ENCODE measurements around the gene SCIN. TPM values are rescaled to one million over a fixed set of nuclear protein-coding genes. Genes with fewer than 3 reads are reported as not detected.
A peak's percentile ranks its signal among the peaks of the same experiment; 100 is the strongest.
"Not testable (repeated sequence)": the region's sequence is repeated elsewhere in the genome, so short reads cannot be mapped to it uniquely, and the experiment has no call there.

Gene SCIN
- polyA plus RNA-seq, 1 donor = 4.3 TPM

GRCh38 chr7:12635830-12636229 lies 65.3 kb downstream of the SCIN start:
- Histone ChIP-seq H3K27me3 (ENCODE audit: control insufficient read depth, insufficient read depth, low read length) (no peaks in the 10 kb centered on the region), H3K4me3 (ENCODE audit: low read length) (no peak overlapping the region), H3K27ac (ENCODE audit: low read length) (no peak overlapping the region), H3K36me3 (ENCODE audit: control insufficient read depth, insufficient read depth, low read length) (peaks cover 2% of the 10 kb centered on the region), H3K9me3 (ENCODE audit: control insufficient read depth, low read depth, low read length) (no peaks in the 10 kb centered on the region), H3K4me1 (ENCODE audit: control insufficient read depth, insufficient read depth, low read length) (no peaks in the 10 kb centered on the region)
- WGBS (ENCODE audit: insufficient coverage, low lambda C conversion rate) = no CpG with 5 or more reads among the region's 6 CpGs
- DNase-seq = peak in 1 of 2 donors; percentile 39

DNA sequence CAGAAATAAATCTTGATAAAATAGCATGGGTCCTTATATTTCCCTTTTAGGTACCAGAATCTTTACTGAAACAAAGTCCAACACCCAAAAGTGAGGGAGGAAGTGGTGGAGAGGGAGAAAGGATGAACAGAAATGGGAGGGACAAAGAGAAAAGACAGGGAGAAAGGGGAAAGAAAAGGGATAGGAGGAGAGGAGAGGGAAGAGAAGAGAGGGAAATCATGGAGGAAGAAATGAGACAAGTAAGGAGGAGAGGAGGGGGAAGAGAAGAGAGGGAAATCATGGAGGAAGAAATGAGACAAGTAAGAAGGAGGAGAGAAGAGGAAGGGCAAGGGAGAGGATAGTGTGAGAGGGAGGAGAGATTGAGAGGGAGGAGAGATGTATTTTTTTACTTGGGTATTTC lies 66.8 kb downstream of the SCIN start:
- Histone ChIP-seq H3K36me3 (ENCODE audit: control insufficient read depth, insufficient read depth, low read length) (peaks cover 2% of the 10 kb centered on the region), H3K27ac (ENCODE audit: low read length) (no peak overlapping the region), H3K27me3 (ENCODE audit: control insufficient read depth, insufficient read depth, low read length) (no peaks in the 10 kb centered on the region), H3K4me1 (ENCODE audit: control insufficient read depth, insufficient read depth, low read length) (no peaks in the 10 kb centered on the region), H3K4me3 (ENCODE audit: low read length) (no peak overlapping the region), H3K9me3 (ENCODE audit: control insufficient read depth, low read depth, low read length) (no peaks in the 10 kb centered on the region)
- no peak for DNase-seq

- Histone ChIP-seq H3K36me3 (ENCODE audit: control insufficient read depth, insufficient read depth, low read length) (peaks cover 2% of the 10 kb centered on the region), H3K27ac (ENCODE audit: low read length) (no peak overlapping the region), H3K27me3 (ENCODE audit: control insufficient read depth, insufficient read depth, low read length) (no peaks in the 10 kb centered on the region), H3K4me3 (ENCODE audit: low read length) (no peak overlapping the region), H3K9me3 (ENCODE audit: control insufficient read depth, low read depth, low read length) (no peaks in the 10 kb centered on the region), H3K4me1 (ENCODE audit: control insufficient read depth, insufficient read depth, low read length) (no peaks in the 10 kb centered on the region)
- DNase-seq = peak in 1 of 2 donors; percentile 11
- 25% methylated on average over 2 of the region's 4 CpGs for WGBS (ENCODE audit: insufficient coverage, low lambda C conversion rate)
These were observed 67.5 kb downstream of the SCIN start for GRCh38 chr7:12637819-12638592.

DNA sequence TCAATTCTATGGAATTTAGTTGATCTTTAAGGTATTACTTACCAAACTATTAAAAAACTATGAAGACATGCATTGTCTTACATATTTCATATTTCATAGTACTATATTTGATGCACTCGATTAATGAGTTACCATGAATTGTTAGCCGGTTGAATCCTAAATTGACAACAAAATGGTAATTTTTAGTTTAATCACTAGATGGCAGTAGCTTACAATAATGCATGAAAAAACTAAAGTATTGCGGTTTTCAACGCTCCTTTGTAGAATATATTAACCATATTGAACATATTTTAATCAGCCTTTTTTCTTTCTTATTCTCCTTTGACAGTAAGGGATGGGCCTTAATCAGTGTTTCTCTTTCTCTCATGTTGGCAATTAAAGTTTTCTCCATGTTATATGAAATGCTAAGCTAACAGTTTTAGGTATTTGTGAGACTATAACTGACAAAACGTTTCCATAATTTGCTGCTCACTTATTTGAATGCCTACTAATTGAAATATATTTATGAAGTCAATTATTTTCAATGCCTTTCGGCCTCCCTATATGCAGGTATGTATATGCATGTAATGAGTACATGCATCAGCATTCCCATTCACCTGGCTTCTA lies 68.4 kb downstream of the SCIN start:
- no peak overlapping the region for H3K27ac ChIP-seq (ENCODE audit: low read length)
- H3K4me1 ChIP-seq (ENCODE audit: control insufficient read depth, insufficient read depth, low read length) = no peaks in the 10 kb centered on the region
- H3K27me3 ChIP-seq (ENCODE audit: control insufficient read depth, insufficient read depth, low read length) = no peaks in the 10 kb centered on the region
- 50% methylated on average over 1 of the region's 6 CpGs for WGBS (ENCODE audit: insufficient coverage, low lambda C conversion rate)
- peaks cover 2% of the 10 kb centered on the region for H3K36me3 ChIP-seq (ENCODE audit: control insufficient read depth, insufficient read depth, low read length)
- no peaks in the 10 kb centered on the region for H3K9me3 ChIP-seq (ENCODE audit: control insufficient read depth, low read depth, low read length)
- no peak overlapping the region for H3K4me3 ChIP-seq (ENCODE audit: low read length)
- peak in 1 of 2 donors; percentile 22 for DNase-seq

- Histone ChIP-seq H3K27ac (ENCODE audit: low read length) (no peak overlapping the region), H3K27me3 (ENCODE audit: control insufficient read depth, insufficient read depth, low read length) (no peaks in the 10 kb centered on the region), H3K36me3 (ENCODE audit: control insufficient read depth, insufficient read depth, low read length) (peaks cover 2% of the 10 kb centered on the region), H3K9me3 (ENCODE audit: control insufficient read depth, low read depth, low read length) (no peaks in the 10 kb centered on the region), H3K4me1 (ENCODE audit: control insufficient read depth, insufficient read depth, low read length) (no peaks in the 10 kb centered on the region), H3K4me3 (ENCODE audit: low read length) (no peak overlapping the region)
- no CpG with 5 or more reads among the region's 7 CpGs for WGBS (ENCODE audit: insufficient coverage, low lambda C conversion rate)
- DNase-seq = no peak
These were observed 70.0 kb downstream of the SCIN start for GRCh38 chr7:12640299-12641096.

GRCh38 chr7:12641196-12641595 lies 70.7 kb downstream of the SCIN start:
- 100% methylated on average over 2 of the region's 3 CpGs for WGBS (ENCODE audit: insufficient coverage, low lambda C conversion rate)
- no peaks in the 10 kb centered on the region for H3K4me1 ChIP-seq (ENCODE audit: control insufficient read depth, insufficient read depth, low read length)
- H3K9me3 ChIP-seq (ENCODE audit: control insufficient read depth, low read depth, low read length) = no peaks in the 10 kb centered on the region
- H3K27me3 ChIP-seq (ENCODE audit: control insufficient read depth, insufficient read depth, low read length) = no peaks in the 10 kb centered on the region
- H3K27ac ChIP-seq (ENCODE audit: low read length) = no peak overlapping the region
- no peak for DNase-seq
- H3K36me3 ChIP-seq (ENCODE audit: control insufficient read depth, insufficient read depth, low read length) = peaks cover 2% of the 10 kb centered on the region
- H3K4me3 ChIP-seq (ENCODE audit: low read length) = no peak overlapping the region

DNA sequence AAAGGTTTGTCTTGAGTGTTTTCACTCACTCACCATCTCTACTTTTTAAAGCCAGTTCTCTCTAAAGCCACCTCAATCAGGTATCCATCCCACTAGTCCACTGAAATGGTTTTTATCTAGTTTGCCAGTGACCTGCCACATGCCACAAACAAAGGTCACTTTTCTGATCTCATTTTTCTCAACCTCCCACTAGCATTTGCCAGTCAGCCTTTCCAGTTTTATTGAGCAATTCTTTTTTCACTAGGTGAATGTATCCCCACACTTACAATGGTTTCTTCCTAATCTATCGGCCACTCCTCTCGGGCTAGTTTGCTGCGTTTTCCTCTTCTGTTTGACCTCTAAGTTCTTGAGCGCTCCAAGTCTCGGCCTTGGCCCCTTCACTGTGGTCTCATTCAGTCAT lies 72.0 kb downstream of the SCIN start:
- WGBS (ENCODE audit: insufficient coverage, low lambda C conversion rate) = 100% methylated on average over 1 of the region's 5 CpGs
- Histone ChIP-seq H3K4me3 (ENCODE audit: low read length) (no peak overlapping the region), H3K4me1 (ENCODE audit: control insufficient read depth, insufficient read depth, low read length) (no peaks in the 10 kb centered on the region), H3K9me3 (ENCODE audit: control insufficient read depth, low read depth, low read length) (no peaks in the 10 kb centered on the region), H3K27ac (ENCODE audit: low read length) (no peak overlapping the region), H3K27me3 (ENCODE audit: control insufficient read depth, insufficient read depth, low read length) (no peaks in the 10 kb centered on the region), H3K36me3 (ENCODE audit: control insufficient read depth, insufficient read depth, low read length) (peaks cover 2% of the 10 kb centered on the region)
- no peak for DNase-seq

DNA sequence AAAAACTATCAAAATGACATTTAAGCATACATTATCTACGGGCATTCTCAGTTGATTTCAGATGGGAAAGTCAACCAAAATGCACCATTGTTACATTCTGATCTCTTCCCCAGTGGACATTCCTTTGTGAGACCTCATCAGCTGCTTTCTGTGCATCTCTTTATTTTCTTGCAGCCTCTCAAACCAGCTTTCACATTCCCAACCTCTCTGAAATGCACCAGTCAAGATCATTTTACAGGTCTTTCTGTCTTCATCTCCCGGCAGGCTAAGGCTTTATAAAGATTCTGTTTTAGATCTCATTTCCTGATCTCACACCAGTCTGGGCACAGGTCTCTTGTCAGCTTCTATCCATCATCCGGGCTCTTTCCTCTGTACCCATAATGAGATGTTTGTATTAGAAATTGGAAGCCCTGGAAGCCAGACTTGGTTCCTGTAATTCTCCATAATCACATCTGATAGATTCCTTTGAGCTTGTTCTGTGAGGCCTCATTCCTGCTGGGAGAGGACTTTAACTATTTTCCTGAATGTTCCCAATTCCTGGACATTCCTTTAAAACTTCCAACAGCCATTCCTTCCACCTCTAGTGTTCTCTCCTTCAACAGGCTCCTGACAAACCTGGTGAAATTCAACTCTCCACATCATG lies 72.6 kb downstream of the SCIN start:
- no peaks in the 10 kb centered on the region for H3K9me3 ChIP-seq (ENCODE audit: control insufficient read depth, low read depth, low read length)
- no peaks in the 10 kb centered on the region for H3K27me3 ChIP-seq (ENCODE audit: control insufficient read depth, insufficient read depth, low read length)
- H3K36me3 ChIP-seq (ENCODE audit: control insufficient read depth, insufficient read depth, low read length) = peaks cover 2% of the 10 kb centered on the region
- no peaks in the 10 kb centered on the region for H3K4me1 ChIP-seq (ENCODE audit: control insufficient read depth, insufficient read depth, low read length)
- no peak overlapping the region for H3K27ac ChIP-seq (ENCODE audit: low read length)
- 100% methylated on average over 1 of the region's 3 CpGs for WGBS (ENCODE audit: insufficient coverage, low lambda C conversion rate)
- DNase-seq = no peak
- H3K4me3 ChIP-seq (ENCODE audit: low read length) = no peak overlapping the region

DNA sequence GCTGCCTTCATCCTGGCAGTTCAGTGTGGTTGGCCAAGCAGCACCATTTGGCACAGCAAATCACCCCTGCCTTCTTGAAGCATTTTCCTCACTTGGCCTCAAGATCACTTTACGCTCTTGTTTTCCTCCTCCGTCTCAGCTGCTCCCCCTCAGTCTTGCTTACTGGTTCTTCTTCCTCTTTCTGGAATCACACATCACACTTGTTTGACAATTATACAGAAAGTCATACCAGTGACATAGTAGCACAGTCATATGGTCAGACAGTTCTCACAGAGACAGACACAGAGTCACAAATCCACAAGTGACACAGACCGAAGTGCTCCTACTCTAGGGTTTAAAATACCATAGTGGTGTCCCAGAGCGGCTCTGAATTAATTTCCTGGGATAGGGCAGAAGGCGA lies 73.1 kb downstream of the SCIN start:
- H3K4me3 ChIP-seq (ENCODE audit: low read length) = no peak overlapping the region
- WGBS (ENCODE audit: insufficient coverage, low lambda C conversion rate) = 95% methylated on average over 2 of the region's 5 CpGs
- peaks cover 2% of the 10 kb centered on the region for H3K36me3 ChIP-seq (ENCODE audit: control insufficient read depth, insufficient read depth, low read length)
- H3K4me1 ChIP-seq (ENCODE audit: control insufficient read depth, insufficient read depth, low read length) = no peaks in the 10 kb centered on the region
- no peaks in the 10 kb centered on the region for H3K27me3 ChIP-seq (ENCODE audit: control insufficient read depth, insufficient read depth, low read length)
- H3K9me3 ChIP-seq (ENCODE audit: control insufficient read depth, low read depth, low read length) = no peaks in the 10 kb centered on the region
- no peak for DNase-seq
- H3K27ac ChIP-seq (ENCODE audit: low read length) = no peak overlapping the region

- not testable (repeated sequence) for H3K4me1 ChIP-seq (ENCODE audit: control insufficient read depth, insufficient read depth, low read length); H3K4me3 ChIP-seq (ENCODE audit: low read length); H3K27me3 ChIP-seq (ENCODE audit: control insufficient read depth, insufficient read depth, low read length); H3K36me3 ChIP-seq (ENCODE audit: control insufficient read depth, insufficient read depth, low read length); H3K9me3 ChIP-seq (ENCODE audit: control insufficient read depth, low read depth, low read length); DNase-seq; H3K27ac ChIP-seq (ENCODE audit: low read length)
- 83% methylated on average over 1 of the region's 6 CpGs for WGBS (ENCODE audit: insufficient coverage, low lambda C conversion rate)
These were observed 74.7 kb downstream of the SCIN start for GRCh38 chr7:12645212-12645611.
